Activated CD8-positive, alpha-beta memory T cell treated with anti-CD3 and anti-CD28 coated beads, Interleukin-2, amount 50 U/mL, for 4 hours (primary cell): ENCODE results near the gene SIAH2.

Source experiments
- DNase-seq: peaks from one replicate; pipeline ENCODE4 v3.0.0-alpha.2; 2020

SIAH2 gene

DNA sequence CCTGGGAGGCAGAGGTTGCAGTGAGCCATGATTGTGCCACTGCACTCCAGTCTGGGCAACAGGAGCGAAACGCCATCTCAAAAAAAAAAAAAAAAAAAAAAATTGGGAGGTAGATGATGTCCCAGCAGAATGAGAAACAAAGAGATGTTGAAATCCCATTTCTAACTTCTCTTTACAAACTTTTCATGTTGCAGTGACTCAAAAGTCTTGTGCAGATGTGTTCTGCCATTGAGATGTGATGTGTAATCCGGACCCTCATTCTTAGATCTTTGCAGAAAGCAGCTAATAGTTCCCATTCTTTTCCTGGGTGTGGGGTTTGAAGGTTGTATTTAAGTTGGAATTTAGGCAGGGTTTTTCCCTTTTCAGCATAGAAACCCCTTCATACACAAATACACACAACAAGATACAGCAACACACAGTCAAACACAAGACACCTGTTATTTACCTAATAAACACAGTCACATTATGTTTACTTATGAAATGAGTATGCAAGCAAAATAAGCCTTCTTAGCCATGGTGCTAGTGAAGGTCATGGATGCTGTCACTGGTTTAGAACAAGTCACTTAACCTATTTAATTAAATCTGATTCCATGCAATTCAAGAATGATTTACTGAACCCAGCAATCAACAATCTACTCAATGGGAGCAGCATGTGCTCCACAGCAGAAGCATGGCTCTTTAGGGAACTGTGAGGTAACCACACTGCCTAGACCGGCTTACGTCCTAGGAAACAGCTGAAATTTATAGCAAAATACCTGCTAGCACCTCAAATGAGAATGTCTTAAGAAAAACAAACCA lies 14.9 kb downstream of the SIAH2 start:
- DNase-seq: no peak

- DNase-seq: no peak
Measured at GRCh38 chr3:150746791-150747590, 16.0 kb downstream of the SIAH2 start.

DNA sequence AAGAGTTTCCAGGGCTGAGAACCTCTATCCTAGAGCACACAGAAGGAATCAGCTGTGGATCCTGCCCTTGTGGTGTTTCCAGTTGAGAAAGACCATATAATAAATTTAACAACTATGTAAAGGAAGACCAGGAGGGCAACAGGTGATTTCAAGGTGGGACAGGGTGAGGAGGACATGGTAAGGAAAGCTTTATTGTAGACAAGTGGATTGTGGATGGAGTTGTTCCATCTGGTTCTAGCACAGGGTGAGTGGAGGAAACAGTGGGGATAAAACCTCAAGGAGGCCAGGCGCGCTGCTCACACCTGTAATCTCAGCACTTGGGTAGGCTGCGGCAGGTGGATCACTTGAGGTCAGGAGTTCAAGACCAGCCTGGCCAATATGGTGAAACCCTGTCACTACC lies 17.1 kb downstream of the SIAH2 start:
- DNase-seq: no peak

GRCh38 chr3:150744919-150745211 lies 18.1 kb downstream of the SIAH2 start:
- DNase-seq: no peak

GRCh38 chr3:150744041-150744918 lies 18.7 kb downstream of the SIAH2 start:
- DNase-seq: no peak

DNA sequence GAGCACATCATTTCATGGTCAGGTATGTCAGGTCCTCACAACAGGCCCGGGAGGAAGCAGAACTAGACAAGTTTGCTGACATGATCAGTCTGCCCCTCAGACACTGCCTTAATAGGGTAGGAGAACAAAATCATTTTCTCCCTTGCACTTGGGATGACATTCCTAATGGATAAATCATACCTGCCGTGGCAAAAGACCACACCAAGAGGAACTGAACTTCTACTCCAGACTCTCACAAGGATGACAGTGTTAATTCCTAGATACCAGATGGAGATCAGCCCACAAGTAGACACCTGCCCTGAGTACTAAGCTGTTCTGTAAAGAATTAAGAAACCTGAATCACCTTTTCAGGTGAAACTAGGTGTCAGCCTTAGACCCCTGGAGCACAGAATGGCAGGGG lies 19.5 kb downstream of the SIAH2 start:
- DNase-seq: no peak

GRCh38 chr3:150742679-150743078 lies 20.3 kb downstream of the SIAH2 start:
- no peak for DNase-seq

DNA sequence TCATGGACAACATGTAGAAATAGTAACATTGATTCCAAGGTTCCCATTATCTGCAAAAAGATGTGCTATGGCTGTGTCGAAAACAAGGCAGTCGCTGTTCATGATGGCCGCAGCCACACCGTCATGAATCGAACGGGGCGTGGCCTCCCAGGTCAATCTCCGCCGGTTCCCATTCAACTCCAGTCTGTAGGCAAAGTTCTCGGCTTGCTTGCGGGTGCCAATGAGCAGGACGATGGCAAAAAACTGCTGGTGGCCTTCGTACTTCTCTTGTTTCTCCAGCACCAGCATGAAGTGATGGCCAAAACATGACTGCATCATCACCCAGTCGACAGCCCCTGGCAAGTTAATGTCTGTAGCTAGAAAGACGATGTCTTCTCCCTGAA lies 20.8 kb downstream of the SIAH2 start:
- DNase-seq: no peak

GRCh38 chr3:150741497-150742140 lies 21.4 kb downstream of the SIAH2 start:
- DNase-seq: no peak

DNA sequence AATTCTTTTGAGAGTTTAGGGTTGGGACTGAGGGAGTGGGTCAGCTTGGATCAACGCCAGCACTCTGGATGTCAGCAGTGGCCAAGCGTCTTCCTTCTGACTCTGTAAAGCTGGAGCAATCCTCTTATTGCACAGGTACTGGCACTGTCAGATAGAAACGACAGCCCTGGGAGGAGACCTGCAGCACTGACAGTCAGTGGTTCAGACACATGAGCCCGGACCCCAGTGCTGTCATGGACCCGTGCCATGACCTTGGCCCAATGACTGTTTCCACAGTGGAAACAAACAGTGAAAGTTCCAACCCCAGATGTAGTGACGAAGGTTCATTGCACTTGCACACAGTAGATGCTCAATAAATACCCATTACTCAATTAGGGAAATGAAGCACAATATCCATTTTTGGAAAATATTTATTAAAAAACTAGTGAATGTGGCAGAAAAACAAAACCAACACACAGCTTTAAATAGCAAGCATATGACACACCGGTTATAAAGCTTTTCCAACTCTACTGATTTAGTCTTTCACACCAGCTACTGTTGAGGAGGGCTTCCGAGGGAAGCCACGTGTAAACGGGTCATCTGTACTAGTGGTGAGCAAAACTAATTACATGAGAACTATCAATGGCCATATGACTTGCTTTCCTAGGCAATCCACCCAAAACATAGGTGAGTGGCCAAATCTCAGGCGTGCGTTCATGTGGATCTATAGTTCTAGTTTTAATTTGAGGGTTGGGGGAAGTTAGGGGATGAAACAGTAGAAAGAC lies 22.1 kb downstream of the SIAH2 start:
- DNase-seq: no peak

DNA sequence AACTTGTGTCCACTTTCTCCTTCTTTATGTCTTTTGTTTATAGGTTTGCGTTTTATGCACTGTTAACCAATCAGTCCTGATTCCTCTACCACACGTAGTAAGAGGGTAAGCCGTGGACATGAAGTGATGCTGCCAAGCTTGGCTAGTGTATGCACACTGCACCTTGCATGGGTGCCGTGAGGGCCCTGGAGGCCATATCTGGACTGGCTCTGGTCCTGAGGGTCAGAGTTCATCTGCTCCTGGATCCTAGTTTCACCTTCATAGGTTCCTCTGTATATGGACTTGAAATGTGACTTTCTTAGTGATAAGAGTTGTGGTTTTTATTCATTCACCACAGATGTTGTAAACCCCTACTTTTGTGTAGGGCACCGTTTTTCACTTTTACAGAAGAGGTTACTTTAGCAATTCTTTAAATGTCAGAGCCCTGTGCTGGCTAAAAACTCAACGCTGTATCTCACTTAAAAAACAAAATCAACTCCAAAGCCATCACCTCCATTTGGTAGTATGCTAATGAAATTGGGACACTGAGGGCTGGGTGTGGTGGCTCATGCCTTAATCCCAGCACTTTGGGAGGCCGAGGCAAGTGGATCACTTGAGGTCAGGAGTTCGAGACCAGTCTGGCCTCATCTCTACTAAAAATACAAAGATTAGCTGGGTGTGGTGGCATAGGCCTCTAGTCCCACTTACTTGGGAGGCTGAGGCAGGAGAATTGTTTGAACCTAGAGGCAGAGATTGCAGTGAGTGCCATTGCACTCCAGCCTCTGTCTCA lies 22.9 kb downstream of the SIAH2 start:
- DNase-seq: no peak

DNA sequence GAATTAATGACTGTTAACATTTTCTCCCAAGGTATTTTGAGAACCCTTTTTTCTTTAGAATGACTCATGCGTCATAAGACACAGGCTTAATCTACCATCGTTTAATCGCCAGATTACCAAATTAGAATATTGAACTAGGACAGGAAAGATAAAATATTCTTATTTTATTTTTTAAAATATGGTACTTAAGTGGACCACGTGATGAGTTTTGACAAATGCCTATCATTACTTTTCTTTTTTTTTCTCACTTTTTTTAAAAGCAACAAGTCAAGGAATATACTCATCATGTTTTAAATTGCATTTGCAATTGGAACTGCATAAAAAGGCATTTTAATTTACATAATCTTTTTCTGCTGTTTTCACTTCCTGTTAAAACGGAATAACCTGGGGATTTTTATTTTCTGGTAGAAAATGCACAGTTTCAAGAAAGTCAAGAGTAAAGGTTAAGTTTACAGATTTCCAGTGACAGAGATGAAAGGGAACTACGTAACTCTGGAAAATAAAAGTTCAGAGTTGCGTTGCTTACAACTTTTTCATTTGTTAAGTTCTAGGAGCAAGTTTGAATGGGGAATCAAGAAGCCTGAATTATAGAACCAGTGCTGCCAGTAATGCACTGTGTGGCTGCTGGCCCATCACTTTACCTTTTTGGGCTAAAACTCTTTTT lies 23.6 kb downstream of the SIAH2 start:
- no peak for DNase-seq

DNA sequence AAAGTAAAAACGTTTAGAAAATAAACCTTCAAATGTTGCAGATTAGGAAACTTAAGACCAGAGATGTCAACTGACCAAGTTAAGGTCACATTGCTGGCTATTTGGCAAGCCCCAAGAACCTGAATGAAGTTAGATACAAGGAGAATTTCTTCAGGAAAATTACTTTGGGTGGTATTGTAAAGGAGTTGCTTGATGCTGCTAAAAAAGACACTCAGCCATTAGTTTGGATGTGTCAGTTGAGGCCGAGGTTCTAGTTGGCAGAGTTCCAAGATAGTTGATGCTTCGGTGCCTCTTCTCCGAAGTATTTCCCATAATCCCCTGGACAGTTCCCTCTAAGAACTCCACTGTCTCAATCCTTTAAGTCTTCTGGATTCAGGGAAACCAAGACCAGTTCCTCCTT lies 24.3 kb downstream of the SIAH2 start:
- no peak for DNase-seq

- DNase-seq: no peak
Measured at GRCh38 chr3:150737874-150738679, 24.9 kb downstream of the SIAH2 start.

- DNase-seq: no peak
Measured at GRCh38 chr3:150736903-150737832, 25.8 kb downstream of the SIAH2 start.

GRCh38 chr3:150736316-150736719 lies 26.7 kb downstream of the SIAH2 start:
- DNase-seq: no peak

DNA sequence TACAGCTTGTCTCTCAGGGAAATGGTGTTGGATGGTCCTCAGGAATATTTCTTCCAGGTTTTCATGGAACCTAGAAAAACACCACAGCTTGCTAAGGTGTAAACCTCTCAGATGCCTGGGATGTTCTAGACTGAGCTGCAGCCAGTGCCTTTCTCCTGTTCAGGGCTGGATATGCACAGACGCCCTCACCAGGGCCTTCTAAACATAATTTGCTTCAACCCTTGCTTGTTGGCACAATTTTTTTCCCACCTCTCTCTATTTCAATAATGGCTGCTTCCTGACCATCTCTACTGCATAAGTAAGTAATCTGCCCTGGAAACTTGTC lies 28.2 kb downstream of the SIAH2 start:
- no peak for DNase-seq

GRCh38 chr3:150733936-150734794 lies 28.8 kb downstream of the SIAH2 start:
- no peak for DNase-seq
